C4-2B (cell line): Measurements from ENCODE around the gene FAM89B.

Experiments
- ZFX ChIP-seq: fragments of 450-650 bp; IDR thresholded peaks from 2 replicates; pipeline ENCODE4 v1.6.1; 2017
- TF ChIP-seq, protein P1 (sequence below): fragments of 450-650 bp; conservative IDR thresholded peaks from 2 replicates; pipeline ENCODE4 v1.5.1; 2017; ENCODE audit warnings: mild to moderate bottlenecking

DNA sequence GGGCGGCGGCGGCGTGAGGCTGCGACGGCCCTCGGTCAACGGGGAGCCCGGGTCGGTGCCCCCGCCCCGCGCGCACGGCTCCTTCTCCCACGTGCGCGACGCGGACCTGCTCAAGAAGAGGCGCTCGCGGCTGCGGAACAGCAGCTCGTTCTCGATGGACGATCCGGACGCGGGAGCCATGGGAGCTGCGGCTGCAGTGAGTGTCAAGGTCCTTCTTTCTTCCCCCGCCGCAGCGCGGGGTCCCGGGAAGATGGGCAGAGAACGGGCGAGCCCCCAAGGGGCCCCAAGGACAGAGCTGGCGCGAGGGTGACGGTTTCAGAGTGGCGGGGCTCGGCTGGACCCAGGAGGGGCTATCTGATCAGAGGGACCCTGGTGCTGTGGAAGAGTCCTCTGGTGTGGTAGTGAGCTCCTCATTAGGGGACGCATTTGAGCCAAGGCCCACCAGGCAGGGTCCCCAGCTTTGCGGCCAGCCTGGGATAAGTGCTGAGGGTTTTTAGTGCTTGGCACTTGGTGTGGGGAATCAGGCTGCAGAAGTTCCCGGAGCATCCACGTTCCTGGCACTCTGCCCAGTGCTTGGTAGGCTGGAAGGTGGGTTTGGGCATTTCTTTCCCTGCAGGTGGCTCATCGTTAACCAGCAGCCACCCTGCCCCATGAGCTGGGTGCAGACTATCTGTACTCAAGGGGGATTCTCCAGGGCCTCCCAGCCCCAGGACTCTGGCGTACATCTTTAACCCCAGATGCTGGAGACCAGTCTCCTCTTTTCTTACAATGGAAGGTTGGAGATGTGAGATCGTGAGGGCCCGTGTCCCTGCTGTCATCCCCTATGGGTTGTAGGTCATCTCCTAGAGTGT is 13.3 kb downstream of the FAM89B start:
- TF ChIP-seq, protein P1, sequence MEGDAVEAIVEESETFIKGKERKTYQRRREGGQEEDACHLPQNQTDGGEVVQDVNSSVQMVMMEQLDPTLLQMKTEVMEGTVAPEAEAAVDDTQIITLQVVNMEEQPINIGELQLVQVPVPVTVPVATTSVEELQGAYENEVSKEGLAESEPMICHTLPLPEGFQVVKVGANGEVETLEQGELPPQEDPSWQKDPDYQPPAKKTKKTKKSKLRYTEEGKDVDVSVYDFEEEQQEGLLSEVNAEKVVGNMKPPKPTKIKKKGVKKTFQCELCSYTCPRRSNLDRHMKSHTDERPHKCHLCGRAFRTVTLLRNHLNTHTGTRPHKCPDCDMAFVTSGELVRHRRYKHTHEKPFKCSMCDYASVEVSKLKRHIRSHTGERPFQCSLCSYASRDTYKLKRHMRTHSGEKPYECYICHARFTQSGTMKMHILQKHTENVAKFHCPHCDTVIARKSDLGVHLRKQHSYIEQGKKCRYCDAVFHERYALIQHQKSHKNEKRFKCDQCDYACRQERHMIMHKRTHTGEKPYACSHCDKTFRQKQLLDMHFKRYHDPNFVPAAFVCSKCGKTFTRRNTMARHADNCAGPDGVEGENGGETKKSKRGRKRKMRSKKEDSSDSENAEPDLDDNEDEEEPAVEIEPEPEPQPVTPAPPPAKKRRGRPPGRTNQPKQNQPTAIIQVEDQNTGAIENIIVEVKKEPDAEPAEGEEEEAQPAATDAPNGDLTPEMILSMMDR, result no peak
- no peak for TF ChIP-seq ZFX
